Right forelimb (tissue), 1 donor: Measurements from ENCODE around the gene VWA2.

Source experiments
- DNase-seq: peaks from one replicate; pipeline ENCODE4 v3.0.0-alpha.2; 2018

Gene VWA2

GRCh38 chr10:114246679-114247305 lies 7.7 kb downstream of the VWA2 start:
- no peak for DNase-seq

- no peak for DNase-seq
Measured at GRCh38 chr10:114250236-114250635, 11.2 kb downstream of the VWA2 start.

- DNase-seq, result no peak
Measured at GRCh38 chr10:114250716-114251115, 11.7 kb downstream of the VWA2 start.

- no peak for DNase-seq
Measured at GRCh38 chr10:114252092-114252491, 13.0 kb downstream of the VWA2 start.

- no peak for DNase-seq
Measured at GRCh38 chr10:114252883-114253282, 13.8 kb downstream of the VWA2 start.

- no peak for DNase-seq
Measured at GRCh38 chr10:114255227-114255626, 16.2 kb downstream of the VWA2 start.

- DNase-seq, result no peak
Measured at GRCh38 chr10:114256008-114256765, 17.1 kb downstream of the VWA2 start.

- DNase-seq, result no peak
Measured at GRCh38 chr10:114256822-114257221, 17.8 kb downstream of the VWA2 start.

- no peak for DNase-seq
Measured at GRCh38 chr10:114257498-114257897, 18.4 kb downstream of the VWA2 start.

GRCh38 chr10:114258274-114258840 lies 19.3 kb downstream of the VWA2 start:
- DNase-seq, result no peak

- no peak for DNase-seq
Measured at GRCh38 chr10:114259824-114260223, 20.8 kb downstream of the VWA2 start.

GRCh38 chr10:114260366-114260765 lies 21.3 kb downstream of the VWA2 start:
- DNase-seq, result no peak

- DNase-seq, result no peak
Measured at GRCh38 chr10:114261076-114261475, 22.0 kb downstream of the VWA2 start.

GRCh38 chr10:114262496-114262895 lies 23.4 kb downstream of the VWA2 start:
- DNase-seq, result no peak

- DNase-seq, result no peak
Measured at GRCh38 chr10:114265392-114266053, 26.5 kb downstream of the VWA2 start.

GRCh38 chr10:114266521-114266920 lies 27.5 kb downstream of the VWA2 start:
- no peak for DNase-seq

GRCh38 chr10:114271075-114271778 lies 32.2 kb downstream of the VWA2 start:
- no peak for DNase-seq

GRCh38 chr10:114271779-114272167 lies 32.7 kb downstream of the VWA2 start:
- DNase-seq, result no peak

- no peak for DNase-seq
Measured at GRCh38 chr10:114272696-114273095, 33.6 kb downstream of the VWA2 start.

- no peak for DNase-seq
Measured at GRCh38 chr10:114273910-114274309, 34.9 kb downstream of the VWA2 start.

GRCh38 chr10:114274616-114275453 lies 35.8 kb downstream of the VWA2 start:
- no peak for DNase-seq

GRCh38 chr10:114276066-114276465 lies 37.0 kb downstream of the VWA2 start:
- DNase-seq, result no peak
